ENCODE measurements around the gene AMIGO1.
"Not testable (repeated sequence)": the region's sequence is repeated elsewhere in the genome, so short reads cannot be mapped to it uniquely, and the experiment has no call there.

AMIGO1 gene

GRCh38 chr1:109482791-109483671 lies 26.5 kb downstream of the AMIGO1 start:
- DNase-seq, result no peak

- no peak for DNase-seq
These were observed 27.3 kb downstream of the AMIGO1 start for GRCh38 chr1:109482242-109482641.

- DNase-seq, result no peak
These were observed 27.9 kb downstream of the AMIGO1 start for GRCh38 chr1:109481646-109482045.

- no peak for DNase-seq
These were observed 29.6 kb downstream of the AMIGO1 start for GRCh38 chr1:109479901-109480300.

- DNase-seq, result no peak
These were observed 30.2 kb downstream of the AMIGO1 start for GRCh38 chr1:109479311-109479710.

- DNase-seq, result no peak
These were observed 30.7 kb downstream of the AMIGO1 start for GRCh38 chr1:109478806-109479205.

- no peak for DNase-seq
These were observed 31.7 kb downstream of the AMIGO1 start for GRCh38 chr1:109477821-109478220.

GRCh38 chr1:109476825-109477224 lies 32.7 kb downstream of the AMIGO1 start:
- no peak for DNase-seq

GRCh38 chr1:109475261-109475660 lies 34.3 kb downstream of the AMIGO1 start:
- no peak for DNase-seq

GRCh38 chr1:109474697-109475096 lies 34.8 kb downstream of the AMIGO1 start:
- no peak for DNase-seq

GRCh38 chr1:109473284-109474057 lies 36.1 kb downstream of the AMIGO1 start:
- DNase-seq, result not testable (repeated sequence)

- DNase-seq, result no peak
These were observed 36.7 kb downstream of the AMIGO1 start for GRCh38 chr1:109472779-109473178.

- DNase-seq, result no peak
These were observed 39.3 kb downstream of the AMIGO1 start for GRCh38 chr1:109470245-109470644.

GRCh38 chr1:109468903-109469302 lies 40.6 kb downstream of the AMIGO1 start:
- no peak for DNase-seq

- no peak for DNase-seq
These were observed 41.5 kb downstream of the AMIGO1 start for GRCh38 chr1:109468061-109468460.

GRCh38 chr1:109467301-109467777 lies 42.2 kb downstream of the AMIGO1 start:
- no peak for DNase-seq

GRCh38 chr1:109466452-109467300 lies 42.9 kb downstream of the AMIGO1 start, which contains the start of gene SYPL2:
TSS of gene SYPL2 (plus strand) at chr1:109466546. CDS start at chr1:109466844, 298 bp downstream.
- DNase-seq, result no peak

GRCh38 chr1:109466125-109466451 lies 43.4 kb downstream of the AMIGO1 start:
- no peak for DNase-seq

- no peak for DNase-seq
These were observed 51.7 kb downstream of the AMIGO1 start for GRCh38 chr1:109457819-109458218.

- DNase-seq, result no peak
These were observed 54.9 kb downstream of the AMIGO1 start for GRCh38 chr1:109454497-109455133.

All from NCI-H187 (cell line).